Fibroblast of lung (primary cell): ENCODE measurements around the gene FGF14. TPM values are rescaled to one million over a fixed set of nuclear protein-coding genes. Genes with fewer than 3 reads are reported as not detected.

ENCODE experiments used
- DNase-seq, 2 donors: peaks; one replicate each; pipeline versions ENCODE4 v3.0.0 to v3.0.0-alpha.2; 2010; ENCODE audit warnings: low read depth in 2 of 2
- H2AFZ ChIP-seq: 2 replicates; pipeline ENCODE4 v1.5.1; 2012; ENCODE audit warnings: low read length, control low read depth, inconsistent platforms
- H3K27ac ChIP-seq: 2 replicates; pipeline ENCODE4 v1.5.1; 2011; ENCODE audit warnings: low read length, control low read depth; ENCODE audit not compliant: insufficient read depth
- H3K27me3 ChIP-seq: 2 replicates; pipeline ENCODE4 v1.5.1; 2011; ENCODE audit warnings: mild to moderate bottlenecking, low read length; ENCODE audit not compliant: control insufficient read depth, insufficient read depth
- H3K36me3 ChIP-seq: 2 replicates; pipeline ENCODE4 v1.5.1; 2011; ENCODE audit warnings: low read length; ENCODE audit not compliant: control insufficient read depth, insufficient read depth
- H3K4me1 ChIP-seq: 2 replicates; pipeline ENCODE4 v1.5.1; 2011; ENCODE audit warnings: low read length; ENCODE audit not compliant: control insufficient read depth, insufficient read depth; ENCODE audit errors: extremely low read depth
- H3K4me2 ChIP-seq: 2 replicates; pipeline ENCODE4 v1.5.1; 2011; ENCODE audit warnings: low read length, control low read depth; ENCODE audit not compliant: insufficient read depth; ENCODE audit errors: extremely low read depth
- H3K4me3 ChIP-seq, 4 experiments: fragments of 200-600 bp in 1 of 4; sonication (generic) in 1 of 4; replicated peaks in 1 of 4; 2 replicates each; pipeline ENCODE4 v1.5.1; 2011 to 2016; ENCODE audit warnings: low read length in 4 of 4, low read depth in 3 of 4, mild to moderate bottlenecking in 3 of 4, control low read depth in 2 of 4, inconsistent platforms in 1 of 4, mixed read lengths in 1 of 4; ENCODE audit not compliant: insufficient read depth in 1 of 4; ENCODE audit errors: control extremely low read depth in 1 of 4
- H3K79me2 ChIP-seq: 2 replicates; pipeline ENCODE4 v1.5.1; 2012; ENCODE audit warnings: mild to moderate bottlenecking, low read length, inconsistent platforms; ENCODE audit not compliant: control insufficient read depth, insufficient read depth
- H3K9ac ChIP-seq: 2 replicates; pipeline ENCODE4 v1.5.1; 2011; ENCODE audit warnings: mild to moderate bottlenecking, low read length, control low read depth; ENCODE audit not compliant: insufficient read depth
- H3K9me3 ChIP-seq: 2 replicates; pipeline ENCODE4 v1.5.1; 2012; ENCODE audit warnings: low read depth, low read length; ENCODE audit not compliant: control insufficient read depth, insufficient read depth
- H4K20me1 ChIP-seq: 2 replicates; pipeline ENCODE4 v1.5.1; 2011; ENCODE audit warnings: low read length; ENCODE audit not compliant: control insufficient read depth, insufficient read depth; ENCODE audit errors: extremely low read depth
- EZH2 ChIP-seq: IDR thresholded peaks from 2 replicates; pipeline ENCODE4 v1.5.1; 2012; ENCODE audit warnings: low read length, control low read depth, mild to moderate bottlenecking; ENCODE audit errors: missing control alignments
- polyA plus RNA-seq, 2 donors: library from polyadenylated mRNA; depleted of rRNA in 1 of 2; stranded (reverse) in 1 of 2; unstranded in 1 of 2; fragments of >200 nt; gene quantifications; 2 replicates each; pipeline ENCODE4 v1.2.1, GENCODE V29; 2011 to 2012; ENCODE audit warnings: missing spikeins in 1 of 2
- total RNA-seq: library from RNA; depleted of rRNA; stranded (reverse); fragments of >200 nt; gene quantifications from 2 replicates; pipeline ENCODE4 v1.2.1, GENCODE V29; 2014
- TF ChIP-seq, protein P1 (sequence below), 2 donors: IDR thresholded peaks in 1 of 2; conservative IDR thresholded peaks in 1 of 2; 1 replicate in 1 of 2; 2 replicates in 1 of 2; pipeline ENCODE4 v1.5.1; 2011 to 2012; ENCODE audit warnings: low read length in 2 of 2, control low read depth in 1 of 2, inconsistent platforms in 1 of 2, low read depth in 1 of 2, mild to moderate bottlenecking in 1 of 2

Gene FGF14
- total and polyA plus RNA-seq, 2 donors (not counting 1 experiment from before 2014, with no cell fraction given): 0.94 to 7.8 TPM

DNA sequence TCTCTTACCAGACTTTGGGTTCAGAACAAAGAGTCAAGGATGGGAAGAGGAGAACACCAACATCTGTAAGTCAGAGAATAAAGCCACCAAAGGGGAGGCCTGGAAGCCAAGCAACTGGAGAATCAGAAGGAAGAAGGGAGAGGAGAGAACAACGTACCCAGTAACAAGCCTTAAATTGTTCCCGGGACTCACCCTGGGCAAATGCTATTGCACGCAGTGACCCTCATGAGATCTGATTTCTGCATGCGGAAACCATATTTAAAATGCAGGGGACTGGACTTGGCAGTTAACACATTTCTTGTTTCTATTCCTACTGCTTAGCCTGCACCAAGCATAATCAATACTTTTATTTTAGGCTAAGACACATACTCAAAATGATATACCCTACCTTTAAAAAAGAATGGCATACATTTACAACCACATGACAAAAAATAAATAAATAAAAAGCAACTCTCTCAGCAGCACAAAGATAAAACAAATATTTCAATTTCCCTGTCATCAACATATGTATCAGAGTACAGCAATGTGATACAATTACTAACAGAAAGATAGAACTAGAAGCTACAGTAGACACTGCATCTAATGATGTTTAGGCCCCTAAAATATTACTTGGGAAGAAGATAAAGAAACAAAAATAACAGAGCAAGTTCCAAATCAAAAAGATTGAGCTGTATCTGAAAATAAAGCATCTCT lies 534.8 kb downstream of the FGF14 start:
- H3K9ac ChIP-seq: no peak overlapping the region
- H3K4me1 ChIP-seq: no peaks in the 10 kb centered on the region
- H3K9me3 ChIP-seq: no peaks in the 10 kb centered on the region
- H3K79me2 ChIP-seq: no peaks in the 10 kb centered on the region
- H3K36me3 ChIP-seq: no peaks in the 10 kb centered on the region
- no peak overlapping the region for H3K4me2 ChIP-seq
- no peak for TF ChIP-seq EZH2
- TF ChIP-seq, protein P1, sequence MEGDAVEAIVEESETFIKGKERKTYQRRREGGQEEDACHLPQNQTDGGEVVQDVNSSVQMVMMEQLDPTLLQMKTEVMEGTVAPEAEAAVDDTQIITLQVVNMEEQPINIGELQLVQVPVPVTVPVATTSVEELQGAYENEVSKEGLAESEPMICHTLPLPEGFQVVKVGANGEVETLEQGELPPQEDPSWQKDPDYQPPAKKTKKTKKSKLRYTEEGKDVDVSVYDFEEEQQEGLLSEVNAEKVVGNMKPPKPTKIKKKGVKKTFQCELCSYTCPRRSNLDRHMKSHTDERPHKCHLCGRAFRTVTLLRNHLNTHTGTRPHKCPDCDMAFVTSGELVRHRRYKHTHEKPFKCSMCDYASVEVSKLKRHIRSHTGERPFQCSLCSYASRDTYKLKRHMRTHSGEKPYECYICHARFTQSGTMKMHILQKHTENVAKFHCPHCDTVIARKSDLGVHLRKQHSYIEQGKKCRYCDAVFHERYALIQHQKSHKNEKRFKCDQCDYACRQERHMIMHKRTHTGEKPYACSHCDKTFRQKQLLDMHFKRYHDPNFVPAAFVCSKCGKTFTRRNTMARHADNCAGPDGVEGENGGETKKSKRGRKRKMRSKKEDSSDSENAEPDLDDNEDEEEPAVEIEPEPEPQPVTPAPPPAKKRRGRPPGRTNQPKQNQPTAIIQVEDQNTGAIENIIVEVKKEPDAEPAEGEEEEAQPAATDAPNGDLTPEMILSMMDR (conservative IDR thresholded peaks at IDR 0.05 in 1 of 2, IDR thresholded peaks at IDR 0.05 in 1 of 2; ENCODE audit: low read depth in 1 of 2, low read length in 2 of 2): no peak
- H3K27me3 ChIP-seq: no peaks in the 10 kb centered on the region
- no peak overlapping the region for H2AFZ ChIP-seq
- DNase-seq: no peak
- H4K20me1 ChIP-seq: no peaks in the 10 kb centered on the region
- H3K4me3 ChIP-seq: no peak overlapping the region
- no peak overlapping the region for H3K27ac ChIP-seq

DNA sequence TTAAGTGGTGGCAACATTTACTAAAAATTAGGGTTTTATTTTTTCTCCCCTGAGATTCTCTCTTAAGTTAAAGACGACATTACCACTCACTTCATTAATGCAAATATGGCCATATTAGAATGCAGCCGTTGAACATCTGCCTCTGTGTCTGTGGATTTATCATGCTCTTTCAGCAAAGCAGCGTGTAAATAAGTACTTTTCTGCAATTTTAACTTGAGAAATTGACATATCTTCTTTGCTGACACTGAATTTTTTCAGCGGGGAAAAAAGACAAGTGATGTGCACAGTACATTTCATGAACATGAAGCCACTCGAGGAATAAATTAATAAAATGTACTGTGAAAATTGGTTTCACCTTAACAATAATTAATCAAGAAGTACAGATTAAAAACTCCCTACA lies 543.0 kb downstream of the FGF14 start:
- no peaks in the 10 kb centered on the region for H3K9me3 ChIP-seq
- H3K79me2 ChIP-seq: no peaks in the 10 kb centered on the region
- no peaks in the 10 kb centered on the region for H3K36me3 ChIP-seq
- no peak for DNase-seq
- no peak overlapping the region for H2AFZ ChIP-seq
- no peaks in the 10 kb centered on the region for H3K27me3 ChIP-seq
- H3K9ac ChIP-seq: no peak overlapping the region
- TF ChIP-seq, protein P1 (conservative IDR thresholded peaks at IDR 0.05 in 1 of 2, IDR thresholded peaks at IDR 0.05 in 1 of 2; ENCODE audit: low read depth in 1 of 2, low read length in 2 of 2): no peak
- TF ChIP-seq EZH2: no peak
- no peaks in the 10 kb centered on the region for H4K20me1 ChIP-seq
- H3K27ac ChIP-seq: no peak overlapping the region
- no peak overlapping the region for H3K4me3 ChIP-seq
- H3K4me2 ChIP-seq: no peak overlapping the region
- H3K4me1 ChIP-seq: no peaks in the 10 kb centered on the region

DNA sequence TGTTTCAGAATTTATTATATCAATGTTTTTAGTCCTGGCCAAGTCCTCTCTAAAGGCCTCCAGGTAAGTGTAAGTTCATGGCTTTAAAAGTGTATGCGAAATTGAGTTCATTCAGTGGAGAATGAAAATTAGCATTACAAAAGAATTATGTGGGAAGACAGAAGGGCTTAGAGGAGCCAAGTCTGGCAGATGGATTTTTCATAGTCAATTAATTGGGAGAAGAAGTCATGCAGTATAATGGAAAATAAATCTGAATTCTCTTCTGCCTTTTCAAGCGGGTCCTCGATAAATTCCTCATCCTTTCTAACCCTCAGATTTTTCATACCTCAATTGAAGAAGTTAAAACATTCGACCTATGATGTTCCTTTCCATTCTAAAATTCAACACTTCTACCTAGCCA lies 555.1 kb downstream of the FGF14 start:
- Histone ChIP-seq H3K4me3 (no peak overlapping the region), H4K20me1 (no peaks in the 10 kb centered on the region), H3K79me2 (no peaks in the 10 kb centered on the region), H3K27me3 (no peaks in the 10 kb centered on the region), H3K9me3 (no peaks in the 10 kb centered on the region), H3K9ac (no peak overlapping the region), H2AFZ (no peak overlapping the region), H3K36me3 (no peaks in the 10 kb centered on the region), H3K4me2 (no peak overlapping the region), H3K27ac (no peak overlapping the region), H3K4me1 (peaks cover 2% of the 10 kb centered on the region)
- no peak for DNase-seq
- no peak for TF ChIP-seq EZH2
- TF ChIP-seq, protein P1 (conservative IDR thresholded peaks at IDR 0.05 in 1 of 2, IDR thresholded peaks at IDR 0.05 in 1 of 2; ENCODE audit: low read depth in 1 of 2, low read length in 2 of 2): no peak
